Duodenal mucosa (tissue), 2 donors: ENCODE results near the gene SAV1.
"Not testable (repeated sequence)": the region's sequence is repeated elsewhere in the genome, so short reads cannot be mapped to it uniquely, and the experiment has no call there.

Experiments used
- H3K27ac ChIP-seq: one replicate; pipeline ENCODE4 v1.7.0; 2013; ENCODE audit warnings: low read depth, low read length
- H3K27me3 ChIP-seq, 2 donors: one replicate each; pipeline ENCODE4 v1.7.0; 2013; ENCODE audit warnings: low read length in 2 of 2, control low read depth in 1 of 2; ENCODE audit not compliant: insufficient read depth in 2 of 2, control insufficient read depth in 1 of 2
- H3K36me3 ChIP-seq, 2 donors: one replicate each; pipeline ENCODE4 v1.7.0; 2013; ENCODE audit warnings: low read length in 2 of 2, control low read depth in 1 of 2; ENCODE audit not compliant: insufficient read depth in 2 of 2, control insufficient read depth in 1 of 2
- H3K4me1 ChIP-seq, 2 donors: one replicate each; pipeline ENCODE4 v1.7.0; 2013; ENCODE audit warnings: low read length in 2 of 2, control low read depth in 1 of 2; ENCODE audit not compliant: insufficient read depth in 2 of 2, control insufficient read depth in 1 of 2
- H3K4me3 ChIP-seq, 2 donors: one replicate each; pipeline ENCODE4 v1.7.0; 2013; ENCODE audit warnings: low read length in 2 of 2, low read depth in 1 of 2
- H3K9ac ChIP-seq, 2 donors: one replicate each; pipeline ENCODE4 v1.7.0; 2013; ENCODE audit warnings: low read length in 2 of 2, low read depth in 1 of 2
- H3K9me3 ChIP-seq, 2 donors: one replicate each; pipeline ENCODE4 v1.7.0; 2013; ENCODE audit warnings: low read length in 2 of 2, control low read depth in 1 of 2; ENCODE audit not compliant: control insufficient read depth in 1 of 2

The SAV1 gene

DNA sequence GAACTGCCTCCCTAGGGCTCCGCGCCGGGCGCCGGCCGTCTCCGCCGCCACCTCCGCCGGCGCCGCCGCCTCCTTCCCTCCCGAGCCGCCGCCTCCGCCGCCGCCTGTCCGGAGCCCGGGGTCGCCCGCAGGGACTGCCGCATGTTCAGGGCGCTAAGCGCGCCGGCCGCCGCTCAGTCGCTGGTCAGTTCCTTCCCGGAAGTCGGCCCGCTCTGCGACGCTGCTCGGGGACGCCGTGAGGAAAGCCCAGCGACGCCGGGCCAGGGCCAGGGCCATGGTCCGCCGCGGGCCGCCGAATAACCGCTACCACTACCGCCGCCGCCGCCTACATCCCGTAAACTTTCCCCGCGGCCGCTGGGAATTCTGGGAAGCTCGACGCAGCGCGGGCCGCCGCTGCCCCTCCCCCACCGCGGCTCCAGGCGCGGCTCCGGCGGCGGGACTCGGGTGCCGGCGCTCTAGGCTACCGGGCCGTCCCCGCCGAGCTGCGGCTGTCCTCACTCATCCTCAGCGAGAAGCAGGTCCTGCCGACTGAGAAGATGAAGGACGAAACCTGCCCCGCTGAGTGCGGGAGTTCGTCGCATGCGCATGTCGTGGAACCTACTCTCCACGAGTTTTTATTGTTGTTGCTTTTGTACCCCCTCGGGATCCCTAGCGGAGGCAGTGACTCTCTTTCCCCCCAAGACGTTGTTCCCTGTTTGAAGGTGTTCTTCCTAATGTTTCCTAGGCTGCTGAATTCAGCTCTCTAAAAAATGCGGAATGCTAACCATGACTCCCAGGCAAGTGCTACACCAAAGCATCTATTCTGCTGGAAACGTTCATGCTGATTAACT is at the start of gene SAV1:
TSS of gene SAV1 (minus strand) at position 311 of the 830 bp plus-strand sequence. CDS start 339 bp downstream, outside the sequence.
- Histone ChIP-seq H3K4me1 (peaks cover 5 to 8% of the 10 kb centered on the region in 2 donors), H3K27me3 (no peaks in the 10 kb centered on the region), H3K9ac (peak within 1 kb of the TSS; percentile 77 to 82), H3K27ac (peak within 1 kb of the TSS; percentile 89), H3K4me3 (peak within 1 kb of the TSS; percentile 80 to 90), H3K9me3 (no peaks in the 10 kb centered on the region), H3K36me3 (peaks cover 0 to 4% of the 10 kb centered on the region in 2 donors)

- H3K27me3 ChIP-seq = no peaks in the 10 kb centered on the region
- H3K27ac ChIP-seq = no peak overlapping the region
- H3K4me1 ChIP-seq = no peaks in the 10 kb centered on the region
- no peak overlapping the region for H3K9ac ChIP-seq
- H3K36me3 ChIP-seq = peaks cover 0 to 8% of the 10 kb centered on the region in 2 donors
- no peak overlapping the region for H3K4me3 ChIP-seq
- H3K9me3 ChIP-seq = no peaks in the 10 kb centered on the region
Observed at GRCh38 chr14:50717811-50718210, 49.7 kb upstream of the SAV1 start.

- no peaks in the 10 kb centered on the region for H3K36me3 ChIP-seq
- H3K27ac ChIP-seq = no peak overlapping the region
- no peak overlapping the region for H3K9ac ChIP-seq
- no peaks in the 10 kb centered on the region for H3K27me3 ChIP-seq
- H3K9me3 ChIP-seq = no peaks in the 10 kb centered on the region
- no peak overlapping the region for H3K4me3 ChIP-seq
- H3K4me1 ChIP-seq = no peaks in the 10 kb centered on the region
Observed at GRCh38 chr14:50714450-50715073, 46.5 kb upstream of the SAV1 start.

DNA sequence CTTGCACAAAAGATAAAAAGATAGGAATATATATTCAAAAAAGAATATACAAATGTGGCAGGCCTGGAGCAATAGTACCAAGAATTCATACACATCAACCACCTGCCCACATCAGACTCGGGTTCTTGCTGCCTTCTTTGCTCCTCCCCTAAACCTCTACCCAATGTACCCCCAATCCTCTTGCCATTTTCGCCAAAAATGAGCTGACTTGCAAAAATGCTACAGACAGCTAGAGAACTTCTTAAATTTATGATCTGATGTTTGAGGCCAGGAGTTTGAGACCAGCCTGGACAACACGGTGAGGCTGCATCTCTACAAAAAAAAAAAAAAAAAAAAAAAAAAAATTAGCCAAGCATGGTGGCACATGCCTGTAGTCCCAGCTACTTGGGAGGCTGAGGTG is 42.9 kb upstream of the SAV1 start:
- no peaks in the 10 kb centered on the region for H3K9me3 ChIP-seq
- no peak overlapping the region for H3K27ac ChIP-seq
- no peaks in the 10 kb centered on the region for H3K27me3 ChIP-seq
- no peaks in the 10 kb centered on the region for H3K36me3 ChIP-seq
- no peaks in the 10 kb centered on the region for H3K4me1 ChIP-seq
- H3K9ac ChIP-seq = no peak overlapping the region
- H3K4me3 ChIP-seq = no peak overlapping the region

- Histone ChIP-seq H3K36me3 (no peaks in the 10 kb centered on the region), H3K27ac (no peak overlapping the region), H3K4me1 (no peaks in the 10 kb centered on the region), H3K9me3 (no peaks in the 10 kb centered on the region), H3K27me3 (peaks cover 0 to 3% of the 10 kb centered on the region in 2 donors), H3K4me3 (no peak overlapping the region), H3K9ac (no peak overlapping the region)
Observed at GRCh38 chr14:50705026-50705593, 37.0 kb upstream of the SAV1 start.

- H3K27ac ChIP-seq = no peak overlapping the region
- H3K36me3 ChIP-seq = no peaks in the 10 kb centered on the region
- H3K4me3 ChIP-seq = no peak overlapping the region
Observed at GRCh38 chr14:50704454-50705010, 36.4 kb upstream of the SAV1 start.

GRCh38 chr14:50697659-50698290 is 29.7 kb upstream of the SAV1 start:
- Histone ChIP-seq H3K4me1 (no peaks in the 10 kb centered on the region), H3K9ac (no peak overlapping the region), H3K27me3 (peaks cover 0 to 3% of the 10 kb centered on the region in 2 donors), H3K9me3 (peaks cover 0 to 2% of the 10 kb centered on the region in 2 donors), H3K36me3 (no peaks in the 10 kb centered on the region), H3K27ac (no peak overlapping the region), H3K4me3 (no peak overlapping the region)

More at GRCh38 chr14:50704454-50705010, 36.4 kb upstream of the SAV1 start:
- Histone ChIP-seq H3K27me3 (peaks cover 0 to 3% of the 10 kb centered on the region in 2 donors), H3K9ac (no peak overlapping the region), H3K9me3 (no peaks in the 10 kb centered on the region), H3K4me1 (no peaks in the 10 kb centered on the region)

DNA sequence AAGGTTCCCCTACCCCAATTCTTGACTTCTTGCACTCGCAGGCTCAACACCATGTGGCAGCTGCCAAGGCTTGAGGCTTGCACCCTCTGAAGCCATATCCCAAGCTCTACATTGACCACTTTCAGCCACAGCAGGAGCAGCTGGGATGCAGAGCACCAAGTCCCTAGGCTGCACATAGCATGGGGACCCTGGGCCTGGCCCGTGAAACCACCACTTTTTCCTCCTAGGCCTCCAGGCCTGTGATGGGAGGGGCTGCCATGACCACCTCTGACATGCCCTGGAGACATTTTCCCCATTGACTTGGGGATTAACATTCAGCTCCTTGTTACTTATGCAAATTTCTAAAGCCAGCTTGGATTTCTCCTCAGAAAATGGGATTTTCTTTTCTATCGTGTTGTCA is 26.2 kb upstream of the SAV1 start:
- not testable (repeated sequence) for H3K9ac ChIP-seq, H3K27ac ChIP-seq, H3K36me3 ChIP-seq, H3K27me3 ChIP-seq, H3K4me3 ChIP-seq, H3K4me1 ChIP-seq, H3K9me3 ChIP-seq

GRCh38 chr14:50688875-50689274 is 20.8 kb upstream of the SAV1 start:
- Histone ChIP-seq H3K4me3 (no peak overlapping the region), H3K27ac (no peak overlapping the region), H3K9me3 (no peaks in the 10 kb centered on the region), H3K27me3 (no peaks in the 10 kb centered on the region), H3K4me1 (no peaks in the 10 kb centered on the region), H3K36me3 (no peaks in the 10 kb centered on the region), H3K9ac (no peak overlapping the region)
